ENCODE data around the gene POLR2C.
"Not testable (repeated sequence)": the region's sequence is repeated elsewhere in the genome, so short reads cannot be mapped to it uniquely, and the experiment has no call there.

The POLR2C gene

GRCh38 chr16:57462209-57462977, at the start of gene POLR2C:
Gene POLR2C (plus strand): TSS chr16:57462679. CDS start chr16:57462725, 46 bp downstream.
- DNase-seq = peak; percentile 69

- no peak for DNase-seq
Observed at GRCh38 chr16:57413301-57413730, 49.2 kb upstream of the POLR2C start.

- DNase-seq = no peak
Observed at GRCh38 chr16:57413733-57414132, 48.7 kb upstream of the POLR2C start.

GRCh38 chr16:57416084-57416483, 46.4 kb upstream of the POLR2C start:
- no peak for DNase-seq

GRCh38 chr16:57419506-57419905, 43.0 kb upstream of the POLR2C start:
- no peak for DNase-seq

- peak; percentile 54 for DNase-seq
Observed at GRCh38 chr16:57422026-57422944, 40.2 kb upstream of the POLR2C start.

GRCh38 chr16:57423152-57423551, 39.3 kb upstream of the POLR2C start:
- no peak for DNase-seq

GRCh38 chr16:57424583-57424982, 37.9 kb upstream of the POLR2C start:
- no peak for DNase-seq

GRCh38 chr16:57426356-57426755, 36.1 kb upstream of the POLR2C start:
- DNase-seq = no peak

- no peak for DNase-seq
Observed at GRCh38 chr16:57427307-57427706, 35.2 kb upstream of the POLR2C start.

- no peak for DNase-seq
Observed at GRCh38 chr16:57427824-57428223, 34.7 kb upstream of the POLR2C start.

GRCh38 chr16:57430955-57431354, 31.5 kb upstream of the POLR2C start:
- DNase-seq = no peak

GRCh38 chr16:57432505-57432904, 30.0 kb upstream of the POLR2C start:
- no peak for DNase-seq

- no peak for DNase-seq
Observed at GRCh38 chr16:57432989-57433388, 29.5 kb upstream of the POLR2C start.

GRCh38 chr16:57434003-57434402, 28.5 kb upstream of the POLR2C start:
- no peak for DNase-seq

- no peak for DNase-seq
Observed at GRCh38 chr16:57435838-57436237, 26.6 kb upstream of the POLR2C start.

- not testable (repeated sequence) for DNase-seq
Observed at GRCh38 chr16:57439947-57440346, 22.5 kb upstream of the POLR2C start.

- DNase-seq = not testable (repeated sequence)
Observed at GRCh38 chr16:57440551-57440950, 21.9 kb upstream of the POLR2C start.

GRCh38 chr16:57444711-57445110, 17.8 kb upstream of the POLR2C start:
- DNase-seq = no peak

GRCh38 chr16:57445510-57445909, 17.0 kb upstream of the POLR2C start:
- no peak for DNase-seq

- peak; percentile 51 for DNase-seq
Observed at GRCh38 chr16:57446531-57447185, 15.8 kb upstream of the POLR2C start.

- peak; percentile 90 for DNase-seq
Observed at GRCh38 chr16:57447186-57447962, 15.1 kb upstream of the POLR2C start, which contains the start of the genes CIAPIN1 and COQ9. Gene CIAPIN1 (minus strand): TSS chr16:57447385. CDS start chr16:57440928, 6,457 bp downstream. Gene COQ9 (plus strand): TSS chr16:57447479. CDS start chr16:57447506, 27 bp downstream.
